Neuronal stem cell (in vitro differentiated cells): ENCODE measurements around the gene DIPK2A.

Experiments used
- DNase-seq: peaks from one replicate; pipeline ENCODE4 v3.0.0-alpha.2; 2013; ENCODE audit warnings: low spot score
- H2AFZ ChIP-seq: one replicate; pipeline ENCODE4 v1.6.1; 2013; ENCODE audit warnings: mild to moderate bottlenecking, low read length, inconsistent platforms
- H2AK5ac ChIP-seq: 2 replicates; pipeline ENCODE4 v1.6.1; 2013; ENCODE audit warnings: low read depth, mild to moderate bottlenecking, inconsistent platforms, low read length, moderate library complexity, mixed read lengths
- H2BK120ac ChIP-seq: 2 replicates; pipeline ENCODE4 v1.6.1; 2013; ENCODE audit warnings: low read depth, mild to moderate bottlenecking, inconsistent platforms, low read length, moderate library complexity, mixed read lengths
- H2BK12ac ChIP-seq: one replicate; pipeline ENCODE4 v1.6.1; 2013; ENCODE audit warnings: low read length, inconsistent platforms
- H2BK15ac ChIP-seq: 2 replicates; pipeline ENCODE4 v1.6.1; 2013; ENCODE audit warnings: mild to moderate bottlenecking, low read length, inconsistent platforms, mixed read lengths
- H2BK5ac ChIP-seq: one replicate; pipeline ENCODE4 v1.6.1; 2013; ENCODE audit warnings: inconsistent platforms, mild to moderate bottlenecking, low read length, moderate library complexity
- H3K14ac ChIP-seq: one replicate; pipeline ENCODE4 v1.6.1; 2013; ENCODE audit warnings: low read length, inconsistent platforms
- H3K18ac ChIP-seq: 2 replicates; pipeline ENCODE4 v1.6.1; 2013; ENCODE audit warnings: low read length, inconsistent platforms
- H3K23ac ChIP-seq: 2 replicates; pipeline ENCODE4 v1.6.1; 2013; ENCODE audit warnings: low read depth, mild to moderate bottlenecking, mixed read lengths, low read length, inconsistent platforms; ENCODE audit not compliant: poor library complexity
- H3K27ac ChIP-seq: replicated peaks from 3 replicates; pipeline ENCODE4 v1.5.1; 2013; ENCODE audit warnings: low read length, inconsistent platforms
- H3K27me3 ChIP-seq, 3 experiments: 2 replicates each; pipeline ENCODE4 v1.6.1; 2013; ENCODE audit warnings: low read length in 3 of 3, mild to moderate bottlenecking in 2 of 3, inconsistent platforms in 1 of 3, low read depth in 1 of 3, mixed read lengths in 1 of 3, moderate library complexity in 1 of 3; ENCODE audit not compliant: control insufficient read depth in 3 of 3, insufficient read depth in 3 of 3
- H3K36me3 ChIP-seq, 2 donors: replicated peaks in 1 of 2; 2 replicates each; pipeline ENCODE4 v1.6.1; 2013; ENCODE audit warnings: low read length in 2 of 2; ENCODE audit not compliant: control insufficient read depth in 2 of 2, insufficient read depth in 2 of 2
- H3K4ac ChIP-seq: 2 replicates; pipeline ENCODE4 v1.6.1; 2013; ENCODE audit warnings: inconsistent platforms, mild to moderate bottlenecking, low read length, moderate library complexity
- H3K4me1 ChIP-seq, 2 donors: 1 replicate in 1 of 2; 2 replicates in 1 of 2; pipeline ENCODE4 v1.6.1; 2013; ENCODE audit warnings: low read length in 2 of 2, low read depth in 1 of 2; ENCODE audit not compliant: control insufficient read depth in 2 of 2, insufficient read depth in 1 of 2
- H3K4me2 ChIP-seq: one replicate; pipeline ENCODE4 v1.6.1; 2013; ENCODE audit warnings: mild to moderate bottlenecking, low read length, inconsistent platforms; ENCODE audit not compliant: insufficient read depth, poor library complexity, severe bottlenecking
- H3K4me3 ChIP-seq, 2 donors: 2 replicates each; pipeline ENCODE4 v1.5.1; 2013; ENCODE audit warnings: low read length in 2 of 2, mild to moderate bottlenecking in 2 of 2, inconsistent platforms in 1 of 2, moderate library complexity in 1 of 2
- H3K79me1 ChIP-seq: one replicate; pipeline ENCODE4 v1.6.1; 2013; ENCODE audit warnings: low read depth, mild to moderate bottlenecking, inconsistent platforms, low read length, moderate library complexity
- H3K9ac ChIP-seq: one replicate; pipeline ENCODE4 v1.6.1; 2013; ENCODE audit warnings: mild to moderate bottlenecking, low read depth, low read length, inconsistent platforms; ENCODE audit not compliant: poor library complexity
- H3K9me3 ChIP-seq, 2 donors: replicated peaks in 1 of 2; 2 replicates each; pipeline versions ENCODE3 to v1.6.1; 2013; ENCODE audit warnings: low read length in 2 of 2, mild to moderate bottlenecking in 2 of 2, inconsistent platforms in 1 of 2, low read depth in 1 of 2, mixed read lengths in 1 of 2, moderate library complexity in 1 of 2; ENCODE audit not compliant: control insufficient read depth in 2 of 2, insufficient read depth in 1 of 2
- H4K8ac ChIP-seq: one replicate; pipeline ENCODE4 v1.6.1; 2013; ENCODE audit warnings: low read depth, mild to moderate bottlenecking, inconsistent platforms, low read length, moderate library complexity
- H4K91ac ChIP-seq: one replicate; pipeline ENCODE4 v1.6.1; 2013; ENCODE audit warnings: low read length, low read depth, mild to moderate bottlenecking, inconsistent platforms; ENCODE audit not compliant: poor library complexity
- WGBS, 2 donors: extraction: QIAGEN DNeasy Blood & Tissue Kit; methylation state at CpG; one replicate each; pipeline ENCODE4 v1.1.7; 2013; ENCODE audit warnings: missing lambda C conversion rate in 2 of 2, mixed read lengths in 1 of 2; ENCODE audit not compliant: insufficient read length in 2 of 2, insufficient replicate concordance in 1 of 2; ENCODE audit errors: extremely low coverage in 2 of 2; 5-methylcytosine and 5-hydroxymethylcytosine counted together

DIPK2A gene

DNA sequence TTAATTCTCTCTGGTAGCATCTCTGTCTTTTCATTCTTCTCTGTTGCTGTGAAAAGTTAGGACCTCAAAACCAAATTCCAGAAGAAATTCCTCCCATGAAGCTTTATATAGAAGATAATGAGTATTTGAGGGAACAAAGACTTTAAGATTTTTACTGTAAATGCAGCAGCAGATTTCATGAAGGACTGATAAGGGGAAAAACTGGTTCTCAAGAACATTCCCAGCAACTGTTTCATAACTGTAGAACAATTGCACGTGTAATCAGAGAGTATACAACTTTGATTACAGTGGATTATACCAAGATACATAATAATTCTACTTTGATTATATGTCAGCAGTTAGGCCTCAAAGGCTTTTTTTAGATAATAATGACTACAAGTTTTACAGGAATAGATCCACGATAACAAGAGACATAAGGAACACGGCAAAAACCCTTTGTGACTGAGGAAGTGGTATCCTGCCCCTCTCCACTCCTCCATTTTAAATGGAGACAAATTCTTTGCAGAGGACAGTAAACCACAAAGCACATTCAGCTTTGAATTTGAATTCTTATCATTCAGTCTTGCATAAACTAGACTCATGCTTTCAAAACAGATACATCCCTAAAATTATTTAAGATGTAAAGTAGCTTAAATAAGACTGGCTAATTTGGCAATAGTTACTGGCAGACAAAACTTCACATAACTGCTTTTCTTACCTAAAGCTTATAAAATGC lies 42.9 kb upstream of the DIPK2A start:
- Histone ChIP-seq H2BK5ac (no peak overlapping the region), H2BK15ac (no peak overlapping the region), H3K4me2 (no peak overlapping the region), H2AFZ (no peak overlapping the region), H3K79me1 (no peaks in the 10 kb centered on the region), H3K4me1 (no peaks in the 10 kb centered on the region), H3K27me3 (no peaks in the 10 kb centered on the region), H3K9me3 (no peaks in the 10 kb centered on the region), H2AK5ac (no peak overlapping the region), H3K14ac (no peak overlapping the region), H3K18ac (no peak overlapping the region), H4K8ac (no peak overlapping the region), H2BK120ac (no peak overlapping the region), H3K4me3 (no peak overlapping the region), H4K91ac (no peak overlapping the region), H3K23ac (no peak overlapping the region), H3K4ac (no peak overlapping the region), H3K27ac (no peak overlapping the region), H2BK12ac (no peak overlapping the region), H3K9ac (no peak overlapping the region), H3K36me3 (no peaks in the 10 kb centered on the region)
- WGBS, 2 donors = no CpG with 5 or more reads among the region's 3 CpGs
- no peak for DNase-seq

- H4K91ac ChIP-seq = no peak overlapping the region
- H3K14ac ChIP-seq = no peak overlapping the region
- H3K4me2 ChIP-seq = no peak overlapping the region
- no peak overlapping the region for H2BK5ac ChIP-seq
- no peak overlapping the region for H2AK5ac ChIP-seq
- no peaks in the 10 kb centered on the region for H3K36me3 ChIP-seq
- no peak overlapping the region for H2BK120ac ChIP-seq
- H3K27ac ChIP-seq = no peak overlapping the region
- WGBS, 2 donors = no CpG with 5 or more reads among the region's 3 CpGs
- H3K4me3 ChIP-seq = no peak overlapping the region
- H2AFZ ChIP-seq = no peak overlapping the region
- no peak overlapping the region for H3K9ac ChIP-seq
- H2BK12ac ChIP-seq = no peak overlapping the region
- no peak for DNase-seq
- H3K79me1 ChIP-seq = no peaks in the 10 kb centered on the region
- no peaks in the 10 kb centered on the region for H3K9me3 ChIP-seq
- no peak overlapping the region for H4K8ac ChIP-seq
- no peak overlapping the region for H3K18ac ChIP-seq
- H3K23ac ChIP-seq = no peak overlapping the region
- H3K4me1 ChIP-seq = no peaks in the 10 kb centered on the region
- H2BK15ac ChIP-seq = no peak overlapping the region
- H3K4ac ChIP-seq = no peak overlapping the region
- no peaks in the 10 kb centered on the region for H3K27me3 ChIP-seq
Observed at GRCh38 chr3:143934791-143935190, 36.8 kb upstream of the DIPK2A start.

GRCh38 chr3:143935678-143936077 lies 35.9 kb upstream of the DIPK2A start:
- Histone ChIP-seq H3K27ac (no peak overlapping the region), H3K4me3 (no peak overlapping the region), H3K9ac (no peak overlapping the region), H3K14ac (no peak overlapping the region), H3K9me3 (no peaks in the 10 kb centered on the region), H3K4ac (no peak overlapping the region), H3K79me1 (no peaks in the 10 kb centered on the region), H4K8ac (no peak overlapping the region), H2BK12ac (no peak overlapping the region), H2AFZ (no peak overlapping the region), H3K18ac (no peak overlapping the region), H3K36me3 (no peaks in the 10 kb centered on the region), H4K91ac (no peak overlapping the region), H3K4me1 (no peaks in the 10 kb centered on the region), H3K4me2 (no peak overlapping the region), H3K23ac (no peak overlapping the region), H2BK5ac (no peak overlapping the region), H2BK15ac (no peak overlapping the region), H2AK5ac (no peak overlapping the region), H2BK120ac (no peak overlapping the region), H3K27me3 (no peaks in the 10 kb centered on the region)
- WGBS, 2 donors = no CpG with 5 or more reads among the region's 1 CpG
- DNase-seq = no peak

- no peak overlapping the region for H3K23ac ChIP-seq
- H3K4me2 ChIP-seq = no peak overlapping the region
- H3K27ac ChIP-seq = no peak overlapping the region
- H2BK12ac ChIP-seq = no peak overlapping the region
- H3K4me1 ChIP-seq = no peaks in the 10 kb centered on the region
- H2BK120ac ChIP-seq = no peak overlapping the region
- WGBS, 2 donors = no CpG with 5 or more reads among the region's 2 CpGs
- no peak overlapping the region for H3K9ac ChIP-seq
- H3K9me3 ChIP-seq = no peaks in the 10 kb centered on the region
- DNase-seq = no peak
- no peaks in the 10 kb centered on the region for H3K36me3 ChIP-seq
- H3K18ac ChIP-seq = no peak overlapping the region
- H2AK5ac ChIP-seq = no peak overlapping the region
- no peak overlapping the region for H2BK15ac ChIP-seq
- no peaks in the 10 kb centered on the region for H3K27me3 ChIP-seq
- no peak overlapping the region for H2BK5ac ChIP-seq
- no peak overlapping the region for H4K8ac ChIP-seq
- no peaks in the 10 kb centered on the region for H3K79me1 ChIP-seq
- H3K4ac ChIP-seq = no peak overlapping the region
- no peak overlapping the region for H4K91ac ChIP-seq
- no peak overlapping the region for H2AFZ ChIP-seq
- no peak overlapping the region for H3K4me3 ChIP-seq
- H3K14ac ChIP-seq = no peak overlapping the region
Observed at GRCh38 chr3:143950810-143951209, 20.8 kb upstream of the DIPK2A start.
